Tibial nerve (tissue), 4 donors: ENCODE results near the gene PHETA2.

Experiments
- EP300 ChIP-seq, 2 donors: sonication (generic); formaldehyde crosslinking; IDR thresholded peaks; one replicate each; pipeline ENCODE4 v1.6.1; 2017; ENCODE audit warnings: antibody characterized with exemption in 2 of 2, mild to moderate bottlenecking in 1 of 2
- POLR2A ChIP-seq, 2 donors: fragments of 450-650 bp; IDR thresholded peaks; one replicate each; pipeline ENCODE4 v1.6.1; 2017; ENCODE audit warnings: antibody characterized with exemption in 2 of 2, mild to moderate bottlenecking in 2 of 2, moderate library complexity in 2 of 2
- TF ChIP-seq, protein P1 (sequence below), 5 experiments: fragments of 200-600 bp in 3 of 5; fragments of 450-650 bp in 2 of 5; sonication (generic) in 3 of 5; IDR thresholded peaks; one replicate each; pipeline ENCODE4 v1.5.1; 2016 to 2019; ENCODE audit warnings: antibody characterized with exemption in 5 of 5, mild to moderate bottlenecking in 3 of 5, moderate library complexity in 2 of 5

DNA sequence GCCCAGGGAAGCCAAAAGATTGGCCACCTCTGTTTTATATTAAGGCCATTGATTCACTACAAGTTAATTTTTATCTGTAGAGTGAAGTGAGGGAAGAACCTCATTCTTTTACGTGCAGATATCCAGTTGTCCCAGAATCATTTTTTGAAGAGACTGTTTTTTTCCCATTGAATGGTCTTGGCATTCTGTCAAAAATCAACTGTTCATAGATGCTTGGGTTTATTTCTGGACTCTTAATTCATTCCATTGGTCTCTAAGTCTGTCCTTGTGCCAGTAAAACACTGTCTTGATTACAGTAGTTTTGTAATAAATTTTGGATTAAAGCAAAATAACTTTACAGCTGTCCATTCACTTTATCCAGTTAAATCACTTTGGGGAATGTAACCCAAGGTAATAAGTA lies 48.6 kb upstream of the PHETA2 start:
- TF ChIP-seq POLR2A (IDR thresholded peaks at IDR 0.05) (no peak), EP300 (IDR thresholded peaks at IDR 0.05) (no peak)
- TF ChIP-seq, protein P1, sequence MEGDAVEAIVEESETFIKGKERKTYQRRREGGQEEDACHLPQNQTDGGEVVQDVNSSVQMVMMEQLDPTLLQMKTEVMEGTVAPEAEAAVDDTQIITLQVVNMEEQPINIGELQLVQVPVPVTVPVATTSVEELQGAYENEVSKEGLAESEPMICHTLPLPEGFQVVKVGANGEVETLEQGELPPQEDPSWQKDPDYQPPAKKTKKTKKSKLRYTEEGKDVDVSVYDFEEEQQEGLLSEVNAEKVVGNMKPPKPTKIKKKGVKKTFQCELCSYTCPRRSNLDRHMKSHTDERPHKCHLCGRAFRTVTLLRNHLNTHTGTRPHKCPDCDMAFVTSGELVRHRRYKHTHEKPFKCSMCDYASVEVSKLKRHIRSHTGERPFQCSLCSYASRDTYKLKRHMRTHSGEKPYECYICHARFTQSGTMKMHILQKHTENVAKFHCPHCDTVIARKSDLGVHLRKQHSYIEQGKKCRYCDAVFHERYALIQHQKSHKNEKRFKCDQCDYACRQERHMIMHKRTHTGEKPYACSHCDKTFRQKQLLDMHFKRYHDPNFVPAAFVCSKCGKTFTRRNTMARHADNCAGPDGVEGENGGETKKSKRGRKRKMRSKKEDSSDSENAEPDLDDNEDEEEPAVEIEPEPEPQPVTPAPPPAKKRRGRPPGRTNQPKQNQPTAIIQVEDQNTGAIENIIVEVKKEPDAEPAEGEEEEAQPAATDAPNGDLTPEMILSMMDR (IDR thresholded peaks at IDR 0.05), result no peak
